Activated CD4-positive, alpha-beta T cell treated with anti-CD3 and anti-CD28 coated beads for 1 hour (primary cell): Measurements from ENCODE around the gene CEP85.
"Not testable (repeated sequence)": the region's sequence is repeated elsewhere in the genome, so short reads cannot be mapped to it uniquely, and the experiment has no call there.

Experiments used
- DNase-seq: peaks from one replicate; pipeline ENCODE4 v3.0.0-alpha.2; 2020

Gene CEP85

GRCh38 chr1:26225033-26225831 lies 8.8 kb upstream of the CEP85 start:
- no peak for DNase-seq

- DNase-seq, result not testable (repeated sequence)
Observed at GRCh38 chr1:26230682-26231081, 3.3 kb upstream of the CEP85 start.

GRCh38 chr1:26234644-26235370 lies 807 bp downstream of the CEP85 start:
- DNase-seq, result no peak

- no peak for DNase-seq
Observed at GRCh38 chr1:26237230-26237966, 3.4 kb downstream of the CEP85 start.

- DNase-seq, result no peak
Observed at GRCh38 chr1:26239936-26240335, 5.9 kb downstream of the CEP85 start.

- DNase-seq, result no peak
Observed at GRCh38 chr1:26252718-26253117, 18.7 kb downstream of the CEP85 start.

GRCh38 chr1:26254404-26254803 lies 20.4 kb downstream of the CEP85 start:
- DNase-seq, result no peak

- DNase-seq, result no peak
Observed at GRCh38 chr1:26257222-26257621, 23.2 kb downstream of the CEP85 start.

- DNase-seq, result no peak
Observed at GRCh38 chr1:26259005-26259404, 25.0 kb downstream of the CEP85 start.

GRCh38 chr1:26259578-26259977 lies 25.6 kb downstream of the CEP85 start:
- no peak for DNase-seq

- DNase-seq, result no peak
Observed at GRCh38 chr1:26263212-26263611, 29.2 kb downstream of the CEP85 start.

GRCh38 chr1:26265405-26265804 lies 31.4 kb downstream of the CEP85 start:
- DNase-seq, result no peak

- no peak for DNase-seq
Observed at GRCh38 chr1:26268290-26269197, 34.5 kb downstream of the CEP85 start.

- DNase-seq, result no peak
Observed at GRCh38 chr1:26269198-26269550, 35.2 kb downstream of the CEP85 start.

GRCh38 chr1:26274801-26275425 lies 40.9 kb downstream of the CEP85 start:
- DNase-seq, result no peak

GRCh38 chr1:26275580-26276431 lies 41.8 kb downstream of the CEP85 start:
- DNase-seq, result peak; percentile 57

GRCh38 chr1:26276432-26276838 lies 42.4 kb downstream of the CEP85 start:
- DNase-seq, result no peak

GRCh38 chr1:26277261-26277661 lies 43.3 kb downstream of the CEP85 start:
- DNase-seq, result no peak

GRCh38 chr1:26277719-26278118 lies 43.7 kb downstream of the CEP85 start:
- no peak for DNase-seq

GRCh38 chr1:26278303-26278702 lies 44.3 kb downstream of the CEP85 start:
- DNase-seq, result no peak
